Mucosa of rectum (tissue), 2 donors: ENCODE measurements around the gene CAMK1G.
A peak's percentile ranks its signal among the peaks of the same experiment; 100 is the strongest.

Experiments used
- H3K27ac ChIP-seq, 2 donors: one replicate each; pipeline ENCODE4 v1.7.0; 2013; ENCODE audit warnings: inconsistent platforms in 2 of 2, low read depth in 2 of 2, low read length in 2 of 2
- H3K27me3 ChIP-seq, 2 donors: one replicate each; pipeline ENCODE4 v1.7.0; 2013; ENCODE audit warnings: low read length in 2 of 2; ENCODE audit not compliant: control insufficient read depth in 2 of 2, insufficient read depth in 2 of 2
- H3K36me3 ChIP-seq, 2 donors: one replicate each; pipeline ENCODE4 v1.7.0; 2013; ENCODE audit warnings: low read length in 2 of 2; ENCODE audit not compliant: control insufficient read depth in 2 of 2, insufficient read depth in 2 of 2
- H3K4me1 ChIP-seq, 2 donors: one replicate each; pipeline ENCODE4 v1.7.0; 2013; ENCODE audit warnings: low read length in 2 of 2, mild to moderate bottlenecking in 1 of 2; ENCODE audit not compliant: control insufficient read depth in 2 of 2, insufficient read depth in 2 of 2
- H3K4me3 ChIP-seq, 2 donors: one replicate each; pipeline ENCODE4 v1.7.0; 2013; ENCODE audit warnings: low read length in 2 of 2
- H3K9ac ChIP-seq, 2 donors: one replicate each; pipeline ENCODE4 v1.7.0; 2013; ENCODE audit warnings: low read length in 2 of 2, low read depth in 1 of 2, mild to moderate bottlenecking in 1 of 2
- H3K9me3 ChIP-seq, 2 donors: one replicate each; pipeline ENCODE4 v1.7.0; 2013; ENCODE audit warnings: low read length in 2 of 2; ENCODE audit not compliant: control insufficient read depth in 2 of 2
- donor health status: healthy.
- donor health status: Normal muscosa, but diverticular disease.

CAMK1G gene

DNA sequence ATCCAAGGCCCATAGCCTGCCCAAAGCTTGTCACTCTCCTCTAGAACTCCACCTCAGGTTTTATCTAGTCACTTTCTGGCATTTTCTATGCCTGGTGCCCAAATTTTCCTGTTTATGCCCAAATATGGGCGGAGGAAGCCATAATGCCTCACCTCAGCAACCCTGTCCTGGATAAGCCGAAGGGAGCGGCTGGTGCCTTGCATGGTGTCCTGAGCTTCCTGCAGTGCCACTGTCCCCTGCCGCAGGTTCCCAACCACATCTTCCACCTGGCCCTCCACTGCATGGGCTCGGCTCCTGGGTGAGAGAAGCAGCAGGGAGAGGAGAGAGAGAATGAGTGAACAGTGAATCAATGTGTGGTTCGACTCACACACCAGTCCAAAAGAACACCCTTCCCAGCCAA is 34.2 kb downstream of the CAMK1G start:
- Histone ChIP-seq H3K4me3 (no peak overlapping the region), H3K9me3 (no peaks in the 10 kb centered on the region), H3K27ac (no peak overlapping the region), H3K4me1 (peaks cover 13 to 41% of the 10 kb centered on the region in 2 donors), H3K27me3 (no peaks in the 10 kb centered on the region), H3K9ac (no peak overlapping the region), H3K36me3 (peaks cover 39 to 46% of the 10 kb centered on the region in 2 donors)

DNA sequence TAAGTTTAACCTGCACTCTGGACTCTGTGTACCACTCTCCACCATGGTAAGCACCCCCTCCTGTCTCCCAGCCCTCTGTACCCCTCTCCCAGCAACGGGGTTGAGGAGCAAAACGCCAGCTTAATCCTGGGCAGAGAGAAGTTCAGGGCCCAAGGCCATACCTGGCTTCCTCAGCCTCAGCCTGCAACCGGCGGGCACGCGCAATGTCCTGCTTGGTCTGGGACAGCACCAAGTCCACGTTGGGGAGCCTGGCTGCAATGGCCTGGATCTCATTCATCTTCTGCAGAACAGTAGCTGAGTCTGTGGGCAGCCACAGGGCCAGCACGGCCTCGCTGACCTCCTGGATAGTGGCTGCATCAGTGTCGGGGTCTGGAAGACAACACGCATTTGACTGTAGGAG is 34.8 kb downstream of the CAMK1G start:
- no peak overlapping the region for H3K9ac ChIP-seq
- no peaks in the 10 kb centered on the region for H3K9me3 ChIP-seq
- peaks cover 13 to 41% of the 10 kb centered on the region in 2 donors for H3K4me1 ChIP-seq
- H3K27me3 ChIP-seq = no peaks in the 10 kb centered on the region
- H3K27ac ChIP-seq = no peak overlapping the region
- H3K36me3 ChIP-seq = peaks cover 44 to 51% of the 10 kb centered on the region in 2 donors
- no peak overlapping the region for H3K4me3 ChIP-seq

DNA sequence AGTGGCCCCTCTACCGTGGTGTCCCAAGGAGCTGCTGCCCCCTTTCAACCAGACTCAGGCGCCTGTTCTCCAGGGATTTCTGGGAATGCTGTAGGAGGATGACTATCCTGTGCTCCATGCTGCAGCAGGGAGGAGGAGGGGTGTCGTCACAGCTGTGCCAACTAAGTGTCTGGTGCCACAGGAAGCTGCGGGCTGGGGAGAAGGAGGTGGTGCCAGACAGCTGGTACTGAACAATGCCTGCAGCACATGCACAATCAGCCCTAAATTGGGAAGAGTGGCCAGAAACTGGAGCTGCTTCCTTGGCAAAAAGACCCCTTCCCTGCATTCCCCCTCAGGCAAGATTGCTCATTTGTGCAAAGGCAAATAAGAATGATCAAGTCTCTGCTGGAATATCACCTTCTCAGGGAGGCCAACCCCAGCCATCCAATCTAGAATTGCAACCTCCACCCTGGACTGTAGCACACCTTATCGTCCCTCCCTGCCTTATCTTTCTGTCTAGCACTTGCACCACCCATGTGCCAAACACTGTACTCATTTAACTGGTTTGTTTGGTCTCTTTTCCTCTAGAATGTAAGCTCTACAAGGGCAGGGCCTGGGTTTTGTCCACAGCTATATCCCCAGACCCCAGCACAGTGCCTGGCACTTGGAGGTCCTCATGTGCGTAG is 35.4 kb downstream of the CAMK1G start:
- Histone ChIP-seq H3K9ac (no peak overlapping the region), H3K36me3 (peaks cover 48 to 57% of the 10 kb centered on the region in 2 donors), H3K4me1 (peaks cover 13 to 41% of the 10 kb centered on the region in 2 donors), H3K9me3 (no peaks in the 10 kb centered on the region), H3K27me3 (no peaks in the 10 kb centered on the region), H3K4me3 (no peak overlapping the region), H3K27ac (peak overlapping the region; percentile 13 to 47)

DNA sequence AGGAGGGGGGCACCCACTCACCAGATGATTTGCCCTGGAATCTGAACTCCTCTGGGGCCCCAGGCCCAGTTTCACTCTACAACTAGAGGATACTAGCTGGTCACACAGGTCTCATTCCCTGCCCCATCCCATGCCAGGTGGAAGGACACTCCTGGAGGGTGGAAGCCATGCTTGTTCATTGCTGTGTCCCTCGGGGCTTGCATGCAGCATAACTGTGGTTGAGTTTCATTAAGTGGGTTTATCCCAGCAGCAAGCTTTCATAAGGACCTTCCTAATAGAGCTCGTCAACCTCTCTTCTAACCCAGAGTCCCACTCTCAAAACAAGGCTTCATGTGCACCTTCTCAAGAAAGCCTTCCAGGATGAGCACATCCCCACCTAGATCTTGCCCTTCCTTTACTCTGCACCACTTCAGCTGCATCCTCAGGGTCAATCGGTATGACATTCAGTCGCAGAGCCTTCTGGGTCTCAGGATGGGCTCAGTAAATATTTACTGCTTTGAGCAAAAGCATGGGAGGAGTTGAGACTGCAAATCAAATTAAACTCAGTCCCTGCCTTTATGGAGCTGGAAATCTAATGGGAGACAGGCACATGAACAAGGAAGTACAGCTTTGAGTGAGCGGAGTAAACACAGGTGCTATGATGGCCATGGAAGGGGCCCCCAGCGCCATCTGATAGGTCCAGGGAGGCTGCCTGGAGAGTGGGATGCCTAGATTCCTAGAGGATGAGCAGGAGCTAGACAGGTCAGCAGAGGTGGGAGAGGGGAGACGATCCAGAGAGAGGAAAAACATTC is 36.4 kb downstream of the CAMK1G start:
- H3K9me3 ChIP-seq = no peaks in the 10 kb centered on the region
- H3K27me3 ChIP-seq = no peaks in the 10 kb centered on the region
- no peak overlapping the region for H3K9ac ChIP-seq
- H3K4me1 ChIP-seq = peaks cover 13 to 41% of the 10 kb centered on the region in 2 donors
- no peak overlapping the region for H3K4me3 ChIP-seq
- peak overlapping the region; percentile 13 to 47 for H3K27ac ChIP-seq
- H3K36me3 ChIP-seq = peaks cover 49 to 61% of the 10 kb centered on the region in 2 donors

DNA sequence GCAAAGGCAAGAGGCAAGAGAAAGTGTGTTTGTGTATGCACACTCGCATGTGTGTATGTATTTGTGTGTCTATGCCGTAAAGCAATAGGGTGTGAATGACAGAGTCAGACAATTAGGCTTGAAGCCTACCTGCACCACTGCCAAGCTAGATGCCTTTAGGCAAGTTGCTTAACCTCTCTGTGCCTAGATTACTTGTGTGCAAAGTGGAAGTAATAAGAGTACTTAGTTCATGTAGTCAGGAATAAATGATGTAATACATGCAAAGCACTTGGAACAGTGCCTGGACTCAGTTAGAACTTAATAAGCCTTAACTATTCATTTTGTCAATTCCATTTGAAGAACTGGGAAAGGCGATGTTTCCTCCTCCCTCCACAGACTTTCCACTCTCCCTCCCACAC is 37.0 kb downstream of the CAMK1G start:
- H3K4me3 ChIP-seq = no peak overlapping the region
- peak overlapping the region; percentile 2 to 28 for H3K27ac ChIP-seq
- H3K9ac ChIP-seq = no peak overlapping the region
- H3K27me3 ChIP-seq = no peaks in the 10 kb centered on the region
- no peaks in the 10 kb centered on the region for H3K9me3 ChIP-seq
- H3K36me3 ChIP-seq = peaks cover 51 to 62% of the 10 kb centered on the region in 2 donors
- H3K4me1 ChIP-seq = peaks cover 13 to 41% of the 10 kb centered on the region in 2 donors

DNA sequence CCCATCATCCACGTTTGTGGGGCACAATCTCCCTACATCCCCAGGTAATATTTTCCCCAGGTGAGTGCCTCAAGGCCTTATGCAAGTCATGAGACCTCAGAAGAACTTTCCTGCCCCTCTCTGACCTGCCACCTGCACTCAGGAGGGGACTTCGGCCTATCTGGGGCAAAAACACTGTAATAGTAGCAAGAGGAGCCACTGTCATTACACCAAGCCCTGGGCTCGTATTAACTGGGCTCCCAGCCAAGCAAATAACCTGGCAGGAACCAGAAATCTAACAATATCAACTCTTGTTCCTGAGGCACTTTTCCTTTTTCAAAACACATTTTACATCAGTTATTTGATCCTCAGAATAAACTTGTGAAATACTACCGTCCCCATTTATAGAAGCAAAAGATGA is 37.8 kb downstream of the CAMK1G start:
- Histone ChIP-seq H3K9ac (no peak overlapping the region), H3K4me1 (peaks cover 13 to 41% of the 10 kb centered on the region in 2 donors), H3K36me3 (peaks cover 52 to 57% of the 10 kb centered on the region in 2 donors), H3K27me3 (no peaks in the 10 kb centered on the region), H3K4me3 (no peak overlapping the region), H3K9me3 (no peaks in the 10 kb centered on the region), H3K27ac (peak overlapping the region in 1 of 2 donors; percentile 8)

DNA sequence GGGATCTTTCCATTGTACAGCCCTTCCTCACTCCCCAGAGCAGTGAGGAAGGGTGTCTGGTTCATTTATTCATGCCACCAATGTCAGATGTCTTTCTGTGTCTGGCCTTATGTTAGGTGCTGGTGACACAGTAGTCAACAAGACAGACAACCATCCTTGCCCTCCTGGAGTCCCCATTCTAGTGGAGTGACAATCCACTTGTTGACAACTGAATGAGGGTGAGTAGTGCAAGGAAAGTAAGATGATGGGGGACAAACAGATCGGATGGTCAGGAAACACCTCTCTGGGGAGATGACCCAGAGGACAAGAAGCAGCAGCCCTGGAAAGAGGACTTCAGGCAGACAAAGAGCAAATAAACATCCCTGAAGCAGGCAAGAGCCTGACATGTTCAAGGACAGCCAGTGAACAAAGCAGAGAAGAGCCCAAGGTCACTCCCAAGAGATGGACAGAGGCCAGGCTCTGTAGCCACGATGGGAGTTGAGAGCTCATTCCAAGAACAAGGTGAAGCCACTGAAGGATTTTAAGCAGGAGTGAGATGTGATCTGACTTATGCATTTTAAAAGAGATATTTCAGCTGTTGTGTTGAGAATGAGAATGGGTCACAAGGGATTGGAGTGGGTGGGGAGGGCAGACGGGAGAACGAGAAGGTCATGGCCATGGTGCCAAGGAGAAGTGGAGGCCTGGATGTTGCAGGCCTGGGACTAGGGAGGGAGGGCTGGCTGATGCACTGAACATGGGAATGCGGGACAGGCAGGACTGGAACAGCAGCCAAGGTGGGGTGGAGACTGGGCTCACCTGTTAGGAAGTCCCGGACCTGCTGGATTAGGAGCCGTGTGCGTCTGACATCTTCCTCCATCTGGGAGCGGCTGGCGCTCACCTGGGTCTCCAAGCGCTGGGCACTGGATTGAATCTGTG is 38.5 kb downstream of the CAMK1G start:
- Histone ChIP-seq H3K4me3 (no peak overlapping the region), H3K36me3 (peaks cover 51 to 52% of the 10 kb centered on the region in 2 donors), H3K27me3 (no peaks in the 10 kb centered on the region), H3K9me3 (no peaks in the 10 kb centered on the region), H3K4me1 (peaks cover 13 to 41% of the 10 kb centered on the region in 2 donors), H3K27ac (peak overlapping the region in 1 of 2 donors; percentile 8), H3K9ac (no peak overlapping the region)

DNA sequence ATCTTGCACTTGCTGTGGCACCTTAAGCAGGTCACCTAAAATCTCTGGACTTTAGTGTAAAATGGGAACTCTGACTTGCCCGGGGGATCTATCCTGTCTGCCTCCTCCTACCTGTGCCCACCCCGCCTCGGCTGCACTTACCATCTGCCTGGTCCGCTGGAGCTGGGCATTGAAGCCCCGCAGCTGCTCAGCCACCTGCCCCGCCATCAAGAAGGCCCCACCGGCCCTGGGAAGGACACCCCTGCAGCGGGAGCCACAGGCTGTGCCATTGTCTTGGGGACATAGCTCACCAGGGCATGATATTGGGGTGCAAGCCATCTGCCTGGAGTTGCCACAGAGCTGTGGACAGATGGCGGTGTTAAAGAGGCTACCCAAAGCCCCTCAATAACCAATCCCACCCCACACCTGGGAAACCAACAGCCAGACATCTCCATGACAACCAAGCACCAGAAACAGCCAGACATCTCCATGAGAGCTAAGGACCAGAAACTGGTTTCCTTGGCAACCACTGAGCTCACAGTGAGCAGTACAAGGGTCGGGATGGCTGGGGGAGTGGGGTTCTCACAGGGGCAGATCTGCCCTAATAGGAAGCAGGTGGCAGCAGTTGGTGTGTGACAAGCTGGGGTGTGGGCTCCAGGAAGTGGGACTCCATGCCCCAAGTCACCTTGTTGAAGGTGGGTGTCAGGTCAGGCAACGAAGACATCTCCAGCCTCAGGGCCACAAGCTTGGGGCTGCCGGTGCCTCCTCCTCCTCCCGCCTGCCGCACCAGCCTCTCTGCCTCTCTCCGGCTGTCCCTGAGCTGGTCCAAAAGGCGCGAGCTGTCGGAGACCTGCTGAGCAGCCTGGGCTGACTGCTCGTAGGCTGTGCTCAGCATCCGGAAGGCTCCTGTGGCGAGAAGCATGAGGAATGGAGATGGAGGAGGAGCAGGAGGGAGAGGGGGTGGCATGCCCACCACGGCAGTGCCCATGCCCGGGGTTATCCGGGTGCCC is 39.6 kb downstream of the CAMK1G start:
- Histone ChIP-seq H3K27ac (no peak overlapping the region), H3K4me3 (no peak overlapping the region), H3K9ac (no peak overlapping the region), H3K4me1 (peaks cover 16 to 40% of the 10 kb centered on the region in 2 donors), H3K27me3 (no peaks in the 10 kb centered on the region), H3K36me3 (peaks cover 46% of the 10 kb centered on the region in 2 donors), H3K9me3 (no peaks in the 10 kb centered on the region)
